HG03039 (cell line): Measurements from ENCODE around the gene ASAH2.
"Not testable (repeated sequence)": the region's sequence is repeated elsewhere in the genome, so short reads cannot be mapped to it uniquely, and the experiment has no call there.

ENCODE experiments used
- ATAC-seq: cut with Tn5 transposase; IDR thresholded peaks from one replicate; pipeline ENCODE4 v1.9.1; 2021; ENCODE audit warnings: mild to moderate bottlenecking, moderate library complexity; ENCODE audit not compliant: unreplicated experiment

The ASAH2 gene

DNA sequence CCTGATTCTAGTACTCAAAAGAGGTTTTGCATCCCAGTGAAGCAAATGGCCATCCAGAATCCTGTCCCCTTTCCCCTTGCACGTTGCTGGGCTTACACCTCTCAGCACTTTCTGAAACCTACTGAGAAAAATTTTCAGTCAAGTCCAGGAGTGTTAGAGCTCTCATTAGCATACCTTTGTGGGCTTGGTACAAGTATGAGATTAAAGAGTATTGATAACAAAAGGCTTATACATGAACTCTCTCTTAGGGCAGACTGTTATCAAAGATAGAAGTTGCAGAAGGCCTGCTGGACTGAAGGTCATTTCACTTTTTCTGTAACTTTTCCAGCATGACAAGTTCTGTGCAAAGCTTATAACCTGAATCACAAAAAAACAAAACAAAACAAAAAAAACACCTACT, at the start of gene ASAH2:
Gene ASAH2 (minus strand): TSS at position 123 of the 400 bp plus-strand sequence. CDS start 2,906 bp downstream, outside the sequence.
- ATAC-seq, result no peak

DNA sequence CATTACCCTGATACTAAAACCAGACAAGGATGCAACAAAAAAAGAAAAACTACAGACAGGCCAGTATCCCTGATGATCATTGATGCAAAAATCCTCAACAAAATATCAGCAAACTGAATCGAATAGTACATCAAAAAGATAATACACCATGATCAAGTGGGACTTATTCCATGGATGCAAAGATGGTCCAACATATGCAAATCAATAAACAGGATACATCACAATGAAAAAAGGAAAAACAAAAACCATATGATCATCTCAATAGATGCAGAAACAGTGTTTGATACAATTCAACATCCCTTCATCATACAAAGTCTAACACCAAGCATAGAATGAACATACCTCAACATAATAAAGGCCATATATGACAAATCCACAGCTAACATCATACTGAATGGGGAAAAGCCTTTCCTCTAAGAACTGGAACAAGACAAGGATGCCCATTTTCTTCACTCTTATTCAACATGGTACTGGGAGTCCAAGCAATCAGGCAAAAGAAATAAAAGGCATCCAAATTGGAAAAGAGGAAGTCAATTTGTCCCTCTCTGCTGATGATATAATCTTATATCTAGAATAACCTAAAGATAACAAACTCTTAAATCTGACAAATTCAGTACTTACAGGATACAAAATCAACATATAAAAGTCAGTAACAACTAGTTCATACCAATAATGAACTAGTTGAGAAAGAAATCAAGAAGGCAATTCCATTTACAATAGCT, 48.8 kb upstream of the ASAH2 start:
- no peak for ATAC-seq

DNA sequence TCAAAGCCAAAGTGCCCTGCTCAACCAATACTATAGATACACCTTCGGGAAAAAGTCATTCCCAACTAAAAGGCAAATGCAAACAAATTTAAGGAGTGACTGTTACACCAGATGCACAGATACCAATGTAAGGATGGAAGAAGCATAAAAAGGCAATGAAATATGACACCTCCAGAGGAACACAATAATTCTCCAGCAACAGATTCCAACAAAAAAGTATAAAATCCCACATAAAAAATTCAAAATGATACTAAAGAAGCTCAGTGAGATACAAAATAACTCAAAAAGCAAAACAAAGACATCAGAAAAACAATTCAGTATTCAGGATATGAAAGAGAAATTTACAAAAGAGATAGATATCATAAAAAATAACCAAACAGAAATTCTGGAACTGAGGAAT, 44.1 kb upstream of the ASAH2 start:
- no peak for ATAC-seq

DNA sequence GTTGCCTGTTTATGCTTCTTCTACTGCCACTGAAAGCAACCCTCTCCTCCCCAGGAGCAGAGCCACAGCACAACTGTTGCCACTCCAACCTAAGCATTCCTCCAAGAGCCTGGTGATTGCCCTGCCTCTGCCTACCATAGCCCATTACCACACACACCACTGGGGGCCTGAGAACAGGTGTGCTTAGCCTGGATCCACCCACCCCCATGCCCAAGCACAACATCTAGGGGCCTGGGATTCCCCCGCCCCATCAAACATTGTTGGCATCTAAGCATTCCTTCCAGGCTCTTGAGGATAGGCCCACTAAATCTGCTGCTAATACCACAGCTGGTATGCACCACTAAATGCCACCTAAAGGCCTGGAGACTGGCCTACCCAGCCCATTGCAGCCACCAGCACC, 43.3 kb upstream of the ASAH2 start:
- no peak for ATAC-seq

DNA sequence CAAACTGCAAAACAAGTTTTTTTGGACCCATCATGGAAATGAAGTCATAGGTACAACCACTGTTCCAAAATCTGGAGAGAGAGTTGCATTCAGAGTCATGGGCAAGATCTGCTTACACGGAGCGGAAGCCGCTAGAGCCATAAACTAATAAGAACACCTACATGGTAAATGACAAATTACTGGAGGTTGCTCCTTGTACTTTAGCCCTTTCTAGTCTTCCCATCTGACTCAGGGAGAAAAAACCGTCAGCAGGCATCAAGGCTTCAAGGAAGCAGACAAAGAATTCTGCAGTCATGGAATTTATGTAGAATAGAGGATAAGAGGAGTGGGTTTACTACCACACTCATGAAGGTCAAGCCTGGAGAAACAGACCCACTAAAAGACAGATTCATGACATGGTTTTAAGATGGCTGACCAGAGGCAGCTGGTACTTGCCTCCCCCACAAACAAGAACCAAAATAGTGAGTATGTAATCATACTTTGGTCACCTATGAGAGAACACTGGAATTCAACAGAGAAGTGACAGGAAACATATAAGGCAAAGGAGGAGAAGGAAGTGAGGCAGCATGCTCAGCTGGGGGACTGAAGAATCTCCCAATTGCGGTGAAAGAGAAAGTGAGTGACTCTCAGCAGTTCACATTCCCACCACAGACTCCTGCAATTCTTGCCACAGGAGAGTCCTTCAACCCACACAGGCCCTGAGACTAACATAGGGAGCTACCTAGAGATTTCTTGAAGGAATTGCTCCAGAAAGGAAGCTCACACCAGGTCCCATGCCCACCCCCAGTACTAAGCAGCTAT, 42.4 kb upstream of the ASAH2 start:
- ATAC-seq, result no peak

DNA sequence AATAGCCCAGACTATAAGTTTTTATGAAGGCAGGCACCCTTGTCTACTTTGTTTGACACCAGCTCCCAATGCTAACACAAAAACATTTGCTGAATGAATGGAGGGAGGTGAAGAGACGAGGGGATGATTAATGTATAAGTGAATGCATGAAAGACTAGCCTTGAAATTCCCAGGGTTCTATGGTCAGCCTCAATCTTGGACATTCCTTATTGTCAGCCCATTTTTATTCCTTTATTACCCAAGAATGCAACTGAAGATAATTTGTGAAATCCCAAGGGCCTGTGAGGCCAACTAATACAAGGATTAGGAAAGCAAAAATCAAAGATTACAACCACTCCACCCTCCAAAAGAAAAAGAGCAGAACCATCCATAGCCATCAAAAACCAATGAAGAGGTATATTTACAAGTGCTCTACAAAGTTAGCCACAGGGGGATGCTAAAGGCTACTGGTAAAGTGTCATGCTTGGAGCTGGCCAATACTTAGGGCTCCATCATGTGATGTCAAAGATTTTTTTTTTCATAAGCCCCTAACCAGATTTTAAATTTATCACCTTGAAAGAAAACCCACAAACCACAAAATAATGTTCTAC, 40.0 kb upstream of the ASAH2 start:
- ATAC-seq, result no peak

DNA sequence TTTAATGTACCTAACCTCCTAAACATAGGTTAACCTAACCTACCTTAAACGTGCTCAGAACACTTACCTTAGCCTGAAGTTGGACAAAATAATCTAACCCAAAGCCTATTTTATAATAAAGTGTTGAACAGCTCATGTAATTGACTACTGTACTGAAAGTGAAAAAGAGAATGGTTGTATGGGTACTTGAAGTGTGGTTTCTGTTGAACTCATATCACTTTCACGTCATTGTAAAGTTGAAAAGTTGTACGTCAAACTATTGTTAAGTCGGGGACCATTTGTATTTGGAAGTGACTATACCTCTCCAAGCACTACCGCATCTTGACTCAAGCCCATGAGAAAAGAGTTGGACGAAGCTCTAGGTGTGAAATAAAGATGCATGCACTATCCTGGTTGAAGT, 37.9 kb upstream of the ASAH2 start:
- no peak for ATAC-seq

DNA sequence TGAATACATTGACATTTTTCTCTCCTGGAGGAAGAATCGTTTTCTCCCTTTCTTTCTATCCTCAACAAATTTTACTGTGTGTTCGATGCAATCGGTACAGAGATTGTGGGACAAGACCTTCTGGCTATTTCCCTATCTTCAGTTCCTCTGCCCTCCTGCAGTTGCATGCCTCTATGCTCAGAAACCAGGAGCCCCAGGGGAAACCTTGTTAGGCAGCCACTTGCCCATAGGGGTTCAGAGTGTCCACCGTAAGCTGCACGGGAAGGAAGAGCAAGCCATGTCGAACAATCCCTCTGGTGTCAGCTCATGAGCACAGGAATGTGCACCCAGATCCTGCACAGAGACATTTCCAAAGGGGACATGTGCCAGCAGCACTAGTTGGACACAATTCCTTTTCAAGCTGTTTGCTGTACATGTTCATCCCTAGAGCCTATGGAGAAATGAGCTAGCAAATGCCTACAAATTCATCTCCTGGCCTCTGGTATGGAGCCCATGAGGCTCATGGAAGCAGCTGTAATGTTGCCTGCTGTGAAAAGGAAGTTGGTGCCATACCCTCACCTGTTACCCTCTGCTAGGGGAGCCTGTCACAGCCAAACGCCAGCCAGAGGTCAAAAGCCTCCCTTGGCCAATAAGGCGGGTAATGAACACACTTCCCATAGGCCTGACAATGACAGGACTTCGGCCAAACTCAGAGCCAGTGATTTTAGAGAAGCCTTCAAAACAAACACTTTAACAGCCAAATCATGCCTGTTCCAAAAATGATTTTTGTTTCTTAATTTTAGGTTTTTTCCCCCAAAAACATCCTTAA, 35.9 kb upstream of the ASAH2 start:
- no peak for ATAC-seq

DNA sequence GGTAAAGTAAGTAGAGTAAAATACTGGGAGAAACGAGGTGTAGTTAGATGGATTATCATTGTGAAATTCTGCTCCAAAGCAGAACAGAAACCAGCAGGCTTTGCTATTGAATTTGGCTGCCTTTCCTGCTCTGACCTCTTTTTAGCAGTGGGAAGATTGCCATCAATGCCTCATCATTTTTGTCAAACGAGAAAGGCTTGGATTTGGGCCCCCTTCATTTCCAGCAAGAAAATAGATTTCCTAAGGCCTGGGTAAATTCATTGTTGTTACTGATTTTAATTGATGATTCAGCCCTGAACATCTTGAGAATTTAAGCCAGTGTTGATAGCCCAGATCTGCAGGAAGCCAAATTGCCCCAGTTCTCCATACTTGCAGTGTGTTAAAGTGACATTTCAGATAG, 35.2 kb upstream of the ASAH2 start:
- no peak for ATAC-seq

DNA sequence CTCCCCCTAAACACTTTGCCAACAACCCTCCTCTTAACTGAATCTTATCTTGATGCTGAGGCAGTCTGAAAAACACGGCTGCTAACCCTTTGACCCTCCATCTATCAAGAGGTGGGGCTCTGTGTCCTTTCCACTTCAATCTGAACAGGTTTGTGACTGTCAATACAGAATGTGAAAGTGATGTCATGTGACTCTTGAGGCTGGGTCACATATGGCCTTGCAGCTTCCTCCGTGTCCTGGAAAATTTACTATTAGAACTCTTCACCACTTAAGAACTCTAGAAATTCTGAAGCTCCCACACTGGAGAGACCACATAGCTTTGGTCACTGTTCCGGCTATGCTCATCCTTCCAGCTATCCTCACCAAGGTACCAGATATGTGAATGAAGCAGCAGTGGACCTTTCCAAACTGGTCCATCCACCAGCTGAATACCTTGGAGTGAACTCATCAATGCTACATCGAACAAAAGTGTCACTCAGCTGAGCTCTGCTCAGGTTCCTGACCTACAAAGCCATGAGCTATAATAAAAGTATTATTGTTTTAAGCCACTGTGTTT, 30.7 kb upstream of the ASAH2 start:
- ATAC-seq, result no peak

DNA sequence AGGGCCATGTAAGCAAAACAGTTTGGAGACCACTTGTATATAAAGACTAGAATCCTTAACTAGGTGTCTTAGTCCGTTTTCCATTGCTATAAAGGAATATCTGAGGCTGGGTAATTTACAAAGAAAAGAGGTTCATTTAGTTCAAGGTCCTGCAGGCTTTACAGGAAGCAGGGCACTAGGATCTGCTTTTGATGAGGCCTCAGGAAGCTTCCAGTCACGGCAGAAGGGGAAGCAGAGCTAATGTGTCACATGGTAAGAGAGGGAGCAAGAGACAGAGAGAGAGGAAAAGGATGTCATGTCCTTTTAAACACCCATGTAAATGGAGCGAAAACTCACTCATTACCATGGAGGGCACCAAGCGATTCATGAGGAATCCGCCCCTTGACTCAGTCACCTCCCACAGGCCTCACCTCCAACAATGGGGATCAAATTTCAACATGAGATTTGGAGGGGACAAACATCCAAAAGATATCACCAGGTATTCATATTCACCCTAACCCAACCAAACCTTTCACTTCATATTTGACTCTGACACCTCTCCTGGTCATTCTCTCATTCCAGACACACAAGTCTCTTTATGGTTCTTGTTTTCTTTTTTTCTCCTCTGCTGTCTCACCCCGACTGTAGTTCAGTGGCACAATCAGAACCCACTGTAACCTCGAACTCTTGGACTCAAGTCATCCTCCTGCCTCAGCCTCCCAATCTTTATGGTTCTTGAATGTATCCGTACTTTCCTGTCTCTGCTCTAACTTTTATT, 30.1 kb upstream of the ASAH2 start:
- no peak for ATAC-seq

DNA sequence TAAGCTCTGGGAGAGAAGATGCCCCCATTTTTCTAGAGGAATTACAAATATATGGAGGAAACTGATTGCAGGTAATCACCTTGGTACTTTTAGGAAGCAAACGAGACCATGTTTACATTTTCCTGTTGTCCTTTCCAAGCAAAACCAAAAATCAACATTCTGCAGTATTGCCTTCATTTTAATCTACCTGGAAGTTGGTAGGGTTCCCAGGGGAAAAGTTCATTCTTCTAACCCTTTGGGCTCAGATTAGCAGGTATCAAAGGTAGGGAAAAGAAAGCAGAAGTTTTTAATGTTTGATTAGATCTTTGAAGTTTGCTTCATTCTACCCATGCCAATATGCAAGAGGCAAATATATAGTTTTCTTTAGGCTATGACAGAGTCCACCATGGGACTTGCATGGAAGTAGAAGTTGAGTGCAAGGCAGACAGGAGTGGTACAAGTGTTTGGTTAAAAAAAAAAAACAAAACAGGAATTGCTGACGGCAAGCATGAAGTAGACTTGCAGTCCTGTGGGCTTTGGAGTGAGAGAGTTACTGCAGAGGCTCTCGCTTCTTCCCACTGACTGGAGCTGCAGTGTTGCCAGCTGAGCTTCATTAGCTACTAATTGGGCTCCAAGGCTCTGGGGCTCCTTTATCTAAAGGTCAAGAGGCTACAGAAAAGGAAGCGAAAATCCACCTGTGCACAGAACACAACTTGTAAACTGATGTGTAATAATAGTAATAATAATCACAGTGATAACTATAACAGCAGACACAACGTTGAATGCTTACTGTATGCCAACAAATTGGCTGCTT, 28.9 kb upstream of the ASAH2 start:
- ATAC-seq, result no peak

DNA sequence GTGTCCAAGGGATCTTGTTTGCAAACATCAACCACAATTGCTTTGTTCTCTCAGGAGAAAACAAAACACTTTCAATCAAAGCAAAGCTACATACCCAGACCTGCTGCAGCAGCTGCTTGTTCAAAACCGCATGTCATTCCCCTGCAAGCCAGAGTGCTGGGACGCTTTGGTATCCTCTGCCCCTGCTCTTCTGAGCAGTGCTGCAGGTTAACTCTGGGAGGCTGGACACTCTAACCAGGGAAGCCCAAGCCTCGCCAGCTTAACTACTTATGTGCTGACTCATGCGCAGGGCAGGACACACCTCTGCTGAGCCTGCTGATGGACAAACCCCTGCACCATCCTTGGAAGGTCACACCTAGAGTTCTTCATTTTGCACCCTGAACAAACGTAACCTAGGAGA, 28.2 kb upstream of the ASAH2 start:
- ATAC-seq, result no peak

DNA sequence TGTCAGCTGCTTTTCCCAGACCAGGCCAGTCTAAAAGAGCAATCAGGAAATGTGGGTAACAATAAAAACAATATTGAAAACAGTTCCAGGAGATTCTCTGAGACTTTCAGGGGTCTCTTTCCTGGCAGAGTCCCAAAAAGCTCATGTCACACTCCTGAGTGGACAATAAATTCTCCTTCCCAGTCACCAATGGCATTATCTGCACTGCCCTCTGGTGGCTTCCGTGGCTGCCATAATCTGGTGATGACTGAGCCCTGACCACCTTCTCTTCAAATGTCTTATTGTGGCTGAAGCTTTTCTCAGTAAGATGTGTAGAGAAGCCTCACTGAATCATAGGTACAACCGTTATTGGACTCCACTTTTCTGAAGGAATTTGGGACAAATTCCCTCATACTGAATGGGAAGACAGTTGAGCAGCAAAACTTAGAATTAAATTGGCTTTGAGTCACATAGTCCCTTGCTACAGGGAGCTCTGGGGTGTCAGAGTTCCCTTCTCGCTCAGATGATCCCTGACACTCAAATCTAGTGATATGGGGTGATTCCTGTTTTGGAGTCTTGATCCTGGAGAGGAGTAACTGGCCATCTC, 24.4 kb upstream of the ASAH2 start:
- ATAC-seq, result no peak

DNA sequence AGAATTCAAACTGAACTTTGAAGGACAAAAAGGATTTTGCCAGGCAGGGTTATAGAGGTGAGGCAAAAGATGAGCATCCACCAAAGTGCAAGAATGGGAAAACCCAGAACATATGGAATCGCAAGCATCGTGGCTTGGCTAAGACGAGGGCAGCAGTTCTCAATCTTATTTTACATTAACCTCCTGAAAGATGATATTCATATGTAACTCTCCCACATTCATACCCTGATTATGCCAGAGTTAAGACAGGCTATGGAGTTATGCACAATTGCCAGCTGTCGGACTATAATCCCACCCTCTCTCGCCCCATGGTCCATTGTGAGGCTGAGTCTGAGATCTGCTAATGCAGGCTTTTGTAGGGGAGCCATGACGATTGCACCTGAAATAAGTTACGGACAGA, 21.2 kb upstream of the ASAH2 start:
- no peak for ATAC-seq

DNA sequence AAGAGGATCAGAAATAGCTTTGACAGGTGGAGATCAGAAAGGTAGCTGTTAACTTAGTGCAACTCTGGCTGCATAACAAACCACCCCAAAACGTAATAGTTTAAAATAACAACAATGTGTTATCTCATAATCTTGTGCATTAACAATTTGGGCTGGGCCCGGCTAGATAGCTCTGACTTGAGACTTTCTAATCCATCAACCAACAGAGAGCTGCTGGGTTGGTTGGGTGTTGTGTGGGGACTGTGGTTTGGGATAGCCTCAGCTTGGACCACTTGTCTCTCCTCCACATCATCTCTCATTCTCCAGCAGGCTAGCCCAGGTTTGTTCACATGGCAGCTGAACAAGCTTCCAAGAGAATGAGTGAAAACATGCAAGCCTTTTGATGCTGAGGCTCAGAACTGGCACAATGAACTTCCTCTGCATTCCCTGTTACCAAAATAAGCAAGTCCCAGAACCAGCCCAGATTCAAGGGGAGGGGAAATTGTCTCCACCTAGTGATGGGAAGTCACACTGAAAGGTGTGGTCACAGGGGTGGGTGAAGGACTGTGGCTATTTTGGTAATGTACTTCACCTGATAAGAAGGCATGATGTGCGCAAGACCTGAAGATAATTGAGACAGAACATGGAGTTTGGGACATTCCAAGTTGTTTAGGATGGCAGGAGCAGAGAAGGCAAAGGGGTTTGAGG, 20.4 kb upstream of the ASAH2 start:
- no peak for ATAC-seq

DNA sequence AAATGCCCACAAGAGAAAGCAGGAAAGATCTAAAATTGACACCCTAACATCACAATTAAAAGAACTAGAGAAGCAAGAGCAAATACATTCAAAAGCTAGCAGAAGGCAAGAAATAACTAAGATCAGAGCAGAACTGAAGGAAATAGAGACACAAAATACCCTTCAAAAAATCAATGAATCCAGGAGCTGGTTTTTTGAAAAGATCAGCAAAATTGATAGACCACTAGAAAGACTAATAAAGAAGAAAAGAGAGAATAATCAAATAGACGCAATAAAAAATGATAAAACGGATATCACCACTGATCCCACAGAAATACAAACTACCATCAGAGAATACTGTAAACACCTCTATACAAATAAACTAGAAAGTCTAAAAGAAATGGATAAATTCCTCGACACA, 16.6 kb upstream of the ASAH2 start:
- not testable (repeated sequence) for ATAC-seq

DNA sequence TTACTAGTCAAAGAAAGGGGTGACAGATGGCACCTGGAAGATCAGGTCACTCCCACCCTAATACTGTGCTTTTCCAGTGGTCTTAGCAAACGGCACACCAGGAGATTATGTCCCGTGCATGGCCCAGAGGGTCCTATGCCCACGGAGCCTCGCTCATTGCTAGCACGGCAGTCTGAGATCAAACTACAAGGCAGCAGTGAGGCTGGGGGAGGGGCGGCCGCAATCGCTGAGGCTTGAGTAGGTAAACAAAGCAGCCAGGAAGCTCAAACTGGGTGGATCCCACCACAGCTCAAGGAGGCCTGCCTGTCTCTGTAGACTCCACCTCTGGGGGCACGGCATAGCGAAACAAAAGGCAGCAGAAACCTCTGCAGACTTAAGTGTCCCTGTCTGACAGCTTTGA, 11.3 kb upstream of the ASAH2 start:
- not testable (repeated sequence) for ATAC-seq
